Activated T-cell treated with anti-CD3 and anti-CD28 coated beads for 48 hours (primary cell): Measurements from ENCODE around the gene BLOC1S5.

Source experiments
- DNase-seq: peaks from one replicate; pipeline ENCODE4 v3.0.0-alpha.2; 2020; ENCODE audit warnings: low read depth

The BLOC1S5 gene

DNA sequence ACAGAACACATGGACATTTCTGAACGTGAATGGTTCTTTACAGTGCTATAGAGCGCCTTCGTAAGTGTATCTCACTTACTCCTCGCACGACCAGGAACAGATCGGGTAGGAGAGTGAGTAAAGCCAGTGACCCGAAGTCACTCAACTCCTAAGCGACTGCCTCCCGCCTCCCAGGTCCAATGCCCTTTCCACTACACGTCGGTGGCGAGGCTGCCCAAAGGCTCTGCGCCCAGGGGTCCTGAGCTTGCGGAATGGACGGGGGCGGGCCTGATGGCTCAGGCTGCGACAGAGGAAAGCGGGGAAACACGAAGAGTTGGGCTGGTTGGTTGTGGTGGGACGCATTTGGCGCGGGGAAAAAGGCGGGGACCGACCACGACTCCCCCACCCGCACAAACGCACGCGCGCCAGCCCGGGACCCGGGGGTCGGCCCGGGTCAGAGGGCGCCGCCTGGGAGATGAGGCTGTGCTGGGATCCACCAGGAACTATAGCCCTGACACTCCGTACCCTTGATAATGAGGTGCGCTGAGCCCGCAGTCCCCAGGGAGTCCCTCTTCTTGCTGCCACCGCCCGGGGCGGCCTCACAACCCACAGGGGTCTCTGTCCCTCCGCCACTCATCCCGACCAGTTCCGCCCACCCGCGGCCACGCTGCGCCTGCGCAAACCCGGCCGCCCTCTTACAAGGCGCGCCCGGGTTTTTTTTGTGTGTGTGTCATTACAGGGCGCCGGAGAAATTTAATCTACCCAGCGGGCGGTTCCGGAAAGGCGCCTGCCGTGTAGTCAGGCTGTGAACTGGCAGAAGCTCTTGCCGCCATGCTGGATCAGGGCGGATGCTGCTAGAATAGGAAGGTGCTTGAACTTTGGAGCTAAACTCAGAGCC, at the start of gene BLOC1S5:
Gene BLOC1S5 (minus strand): TSS at position 629 of the 877 bp plus-strand sequence. CDS start 13 bp downstream, at position 616.
- peak; percentile 98 for DNase-seq

DNA sequence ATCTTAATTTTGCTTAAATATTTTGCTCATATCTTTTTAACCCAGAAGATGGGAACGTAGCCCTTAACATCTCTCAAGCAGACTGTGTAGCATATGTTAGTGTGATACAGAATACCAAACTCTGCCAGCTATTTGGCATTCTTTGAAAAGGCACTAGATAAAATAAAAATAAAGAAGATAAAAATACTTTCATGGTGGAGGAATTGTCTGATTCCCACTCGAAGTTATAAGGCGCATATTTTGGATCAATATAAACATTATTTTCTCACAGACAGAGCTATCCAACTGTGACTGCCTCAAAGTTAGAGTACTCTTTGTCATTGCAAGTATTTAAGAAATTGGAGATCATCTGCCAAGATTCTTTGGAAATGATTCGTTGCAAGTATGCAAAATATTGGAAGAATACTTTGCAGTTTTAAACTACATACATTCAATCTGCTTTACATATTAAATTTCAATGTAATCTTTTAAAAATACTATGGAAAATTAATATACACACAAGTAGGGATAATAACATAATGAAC, 49.0 kb upstream of the BLOC1S5 start:
- DNase-seq, result no peak

GRCh38 chr6:8110725-8111124, 46.5 kb upstream of the BLOC1S5 start:
- no peak for DNase-seq

DNA sequence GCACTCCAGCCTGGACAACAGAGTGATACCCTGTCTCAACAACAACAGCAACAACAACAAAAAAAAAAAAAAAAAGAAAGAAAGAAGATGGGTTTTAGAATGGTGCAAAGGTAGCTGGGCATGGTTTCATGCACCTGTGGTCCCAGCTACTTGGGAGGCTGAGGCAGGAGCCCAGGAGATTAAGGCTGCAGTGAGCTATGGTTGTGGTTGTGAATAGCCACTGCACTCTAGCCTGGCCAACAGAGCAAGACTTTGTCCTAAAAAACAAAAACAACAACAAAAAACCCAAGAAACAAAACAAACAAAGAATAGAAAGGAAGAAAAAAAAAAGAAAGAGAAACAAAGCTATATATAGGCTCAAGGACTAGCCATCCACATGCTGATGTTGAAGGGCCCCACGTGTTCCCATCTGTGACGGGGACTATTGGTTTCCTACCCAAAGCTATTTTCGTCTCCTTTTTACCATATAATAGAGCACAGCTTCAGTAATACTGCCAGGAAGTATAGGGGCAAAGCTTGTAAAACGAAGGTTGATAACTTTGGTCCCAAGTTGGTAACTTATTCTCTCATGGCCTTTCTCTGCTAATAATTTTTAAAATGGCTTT, 46.0 kb upstream of the BLOC1S5 start:
- DNase-seq, result no peak

DNA sequence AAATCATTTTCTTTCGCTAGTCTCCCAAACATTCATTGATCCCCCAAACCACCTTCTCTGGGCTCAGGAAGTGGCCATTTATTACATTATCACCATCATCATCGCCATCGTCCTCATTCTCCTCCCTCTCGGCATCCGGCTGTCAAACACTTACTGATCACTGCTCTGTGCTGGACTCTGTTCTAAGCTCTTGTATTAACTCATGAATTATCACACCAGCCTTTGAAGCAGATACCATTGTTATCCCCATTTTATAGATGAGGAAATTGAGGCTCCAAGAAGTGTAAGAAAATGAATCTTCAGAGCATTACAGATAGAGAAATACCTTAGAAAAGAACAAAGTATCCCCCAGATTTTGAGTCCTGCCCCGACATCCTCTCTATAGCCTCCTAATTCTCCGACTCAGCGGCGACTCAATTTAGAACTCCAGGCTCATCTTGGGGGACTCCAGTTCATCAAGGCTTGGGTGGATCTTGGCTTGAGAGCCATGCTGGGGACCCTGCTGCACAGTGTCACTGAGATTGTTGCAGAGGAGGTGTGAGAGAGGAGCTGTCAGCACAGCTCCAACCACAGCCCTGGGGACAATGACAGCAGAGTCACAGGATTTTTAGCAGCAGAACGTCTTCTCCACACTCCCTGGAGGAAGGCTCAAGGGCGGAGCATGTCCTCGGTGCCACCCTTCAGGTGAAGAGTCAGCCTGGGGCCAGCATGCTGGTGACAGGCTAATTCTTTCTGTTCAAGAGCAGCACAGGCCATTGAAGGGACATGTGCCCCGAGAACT, 44.8 kb upstream of the BLOC1S5 start:
- DNase-seq, result no peak

- no peak for DNase-seq
Observed at GRCh38 chr6:8108031-8108660, 44.0 kb upstream of the BLOC1S5 start.

DNA sequence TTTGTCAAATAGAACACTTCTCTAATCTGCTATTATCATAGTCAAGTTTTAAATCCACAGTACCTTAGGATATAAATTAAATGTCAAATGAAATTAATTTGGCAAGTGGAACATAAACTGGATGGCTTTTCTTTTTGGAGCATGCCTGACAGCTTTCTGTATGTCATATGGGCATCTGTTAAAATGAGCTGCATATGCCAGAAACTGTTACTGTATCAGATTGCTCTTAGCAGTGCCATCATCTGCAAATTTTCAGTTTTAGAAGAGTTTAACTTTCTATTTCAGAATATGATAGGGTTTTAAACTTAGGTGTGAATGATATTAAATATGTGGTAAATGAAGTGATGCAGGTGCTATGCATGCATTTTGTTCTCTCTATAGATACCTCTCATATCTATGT, 41.6 kb upstream of the BLOC1S5 start:
- no peak for DNase-seq

DNA sequence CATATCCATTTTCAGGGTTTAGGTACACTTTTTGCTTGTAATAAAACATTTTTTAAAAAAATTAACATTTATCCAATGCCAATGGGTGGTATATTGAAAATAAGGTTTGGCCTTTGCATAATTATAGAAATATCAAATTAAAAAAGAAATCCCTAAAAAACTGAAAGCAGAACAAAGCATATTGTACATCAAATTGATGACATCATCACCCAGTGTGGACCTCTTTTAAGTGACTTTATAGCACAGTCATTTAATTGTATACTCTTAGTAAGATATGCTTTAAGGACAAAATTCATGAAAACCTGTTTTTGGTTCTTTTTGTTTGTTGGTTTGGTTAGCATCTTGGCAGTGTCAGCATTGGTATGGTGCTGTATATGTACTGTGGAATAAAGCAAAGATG, 39.5 kb upstream of the BLOC1S5 start:
- no peak for DNase-seq

- peak; percentile 97 for DNase-seq
Observed at GRCh38 chr6:8102122-8102958, 38.2 kb upstream of the BLOC1S5 start, which contains the start of gene EEF1E1. TSS of gene EEF1E1 (minus strand) at chr6:8102548. CDS start at chr6:8102521, 27 bp downstream.

DNA sequence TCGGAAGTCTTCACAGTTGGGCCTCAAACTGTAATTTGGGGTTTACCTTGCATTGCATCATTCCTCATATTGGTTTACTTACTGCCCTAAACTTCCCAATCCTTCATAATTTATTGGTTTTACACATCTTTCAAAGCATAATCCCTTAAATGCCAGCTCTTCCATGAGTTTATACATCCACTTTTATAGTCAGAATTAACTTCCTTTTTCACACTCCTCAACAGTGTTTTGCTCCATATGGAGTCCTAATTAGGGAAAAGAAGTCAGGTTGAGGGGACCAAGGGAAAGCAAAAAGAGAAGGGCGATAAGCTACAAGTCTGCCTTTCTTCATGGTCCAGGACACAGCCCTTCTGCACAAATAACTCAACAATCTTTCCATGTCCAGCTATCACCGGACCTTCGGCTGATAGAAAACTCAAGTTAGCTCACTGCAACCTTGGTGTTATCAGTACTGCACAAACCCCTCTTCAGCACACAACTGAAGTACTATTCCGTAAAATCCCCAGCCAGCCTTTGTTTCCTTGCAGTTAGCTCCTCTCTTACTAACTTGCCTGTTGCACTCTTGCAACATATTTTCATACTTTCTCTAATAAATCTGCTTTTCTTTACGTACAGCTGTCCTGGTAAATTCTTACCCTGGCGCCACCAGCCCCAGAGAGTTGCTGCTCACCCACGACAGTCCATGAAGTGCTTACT, 36.1 kb upstream of the BLOC1S5 start:
- DNase-seq, result no peak

- DNase-seq, result no peak
Observed at GRCh38 chr6:8090650-8091049, 26.5 kb upstream of the BLOC1S5 start.

- no peak for DNase-seq
Observed at GRCh38 chr6:8088886-8089285, 24.7 kb upstream of the BLOC1S5 start.

GRCh38 chr6:8087870-8088754, 23.9 kb upstream of the BLOC1S5 start:
- DNase-seq, result no peak

DNA sequence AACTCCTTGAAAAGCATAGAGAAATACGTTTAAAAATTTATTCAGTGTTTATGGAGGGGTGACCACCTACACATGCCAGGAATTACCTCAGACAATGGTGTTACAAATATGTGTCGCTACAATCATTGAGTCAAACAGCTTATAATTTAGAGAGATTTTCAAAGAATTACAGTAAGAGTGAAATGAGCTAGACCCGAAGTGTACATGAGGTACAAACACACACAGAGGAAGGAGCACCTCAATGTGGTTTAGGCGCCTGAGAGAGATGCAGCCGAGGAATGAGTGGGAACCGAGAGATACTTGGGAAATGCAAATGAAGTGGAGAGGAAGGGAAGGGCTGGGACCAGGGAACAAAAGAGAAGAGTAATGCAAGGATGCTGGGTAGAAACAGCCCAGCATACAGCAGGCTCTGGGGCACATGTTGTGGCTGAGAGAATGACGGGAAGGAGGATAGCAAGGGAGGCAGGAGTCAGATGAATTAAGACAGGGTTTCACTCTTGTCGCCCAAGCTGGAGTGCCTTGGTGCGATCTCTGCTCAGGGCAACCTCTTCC, 22.6 kb upstream of the BLOC1S5 start:
- no peak for DNase-seq

DNA sequence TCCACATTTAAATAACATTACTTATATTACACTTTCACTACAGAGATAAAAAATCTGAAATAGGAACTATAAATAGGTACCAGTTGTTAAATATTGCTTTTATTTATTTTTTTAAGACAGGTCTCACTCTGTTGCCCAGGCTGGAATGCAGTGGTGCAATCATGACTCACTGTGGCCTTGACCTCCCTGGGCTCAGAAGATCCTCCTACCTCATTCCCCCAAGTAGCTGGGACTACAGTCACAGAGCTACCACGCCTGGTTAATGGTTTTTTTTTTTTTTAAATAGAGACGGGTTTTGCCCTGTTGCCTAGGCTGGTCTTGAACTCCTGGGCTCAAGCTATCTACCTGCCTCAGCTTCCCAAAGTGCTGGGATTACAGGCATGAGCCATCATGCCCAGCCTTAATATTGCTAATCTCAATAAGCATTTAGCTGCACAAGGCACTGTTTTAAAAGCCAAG, 20.9 kb upstream of the BLOC1S5 start:
- DNase-seq, result no peak

DNA sequence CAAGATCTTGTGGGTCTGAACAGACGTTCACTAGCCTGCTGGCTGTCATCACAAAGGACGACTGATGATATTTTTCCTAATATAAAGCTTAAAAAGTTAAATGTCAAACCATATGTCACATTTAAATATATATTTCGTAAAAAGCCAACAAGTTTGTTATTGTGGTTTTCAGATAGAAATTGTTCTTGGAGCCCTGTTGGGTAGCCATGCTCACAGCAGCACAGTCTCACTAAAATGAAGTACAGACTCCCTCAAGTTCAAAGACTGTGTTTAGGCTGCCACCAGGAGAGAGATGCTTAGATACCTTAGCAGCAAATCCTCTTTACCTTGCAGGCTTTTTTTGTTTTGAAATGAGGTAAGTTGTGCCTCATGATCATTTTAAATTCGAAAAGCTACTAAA, 20.4 kb upstream of the BLOC1S5 start:
- DNase-seq, result no peak

DNA sequence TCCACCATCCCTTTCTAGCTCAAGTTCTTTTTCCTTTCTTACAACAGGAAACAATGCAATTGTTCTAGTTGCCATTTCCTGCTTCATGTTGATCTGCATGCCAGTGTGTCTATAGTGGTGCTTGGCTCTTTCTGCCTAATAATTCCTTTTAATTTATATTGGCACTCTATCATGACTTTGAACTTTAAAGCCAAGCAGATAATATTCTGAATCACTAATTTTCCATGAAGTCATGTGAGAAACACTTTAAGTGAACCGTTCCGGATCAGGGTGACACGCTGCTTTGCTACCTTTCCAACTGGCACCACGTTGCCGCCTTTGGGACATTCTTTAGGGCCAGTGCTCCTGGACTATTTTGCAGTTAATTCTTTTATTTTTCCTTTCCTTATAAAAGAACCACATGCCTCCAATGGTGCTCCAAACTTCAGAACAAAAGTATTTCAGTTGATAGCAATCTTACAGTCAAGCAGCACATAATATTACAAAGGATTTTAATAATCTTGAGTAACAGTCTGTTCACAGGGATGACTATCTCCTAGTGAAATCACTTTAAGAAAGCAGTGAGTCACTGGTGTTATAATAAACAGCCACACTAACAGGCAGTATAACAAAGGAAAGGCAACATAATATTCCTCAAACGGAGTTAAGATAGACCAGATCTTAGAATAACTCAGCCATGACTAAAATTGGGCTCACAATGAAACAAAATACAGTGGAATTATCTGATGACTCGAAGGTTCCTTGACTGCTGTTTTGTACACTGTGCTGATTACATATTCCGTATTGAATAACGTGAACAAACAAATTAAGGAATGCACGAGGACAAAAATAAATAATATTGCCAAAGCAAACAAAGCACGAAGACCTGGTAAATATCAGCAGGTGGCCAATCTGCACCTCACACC, 19.0 kb upstream of the BLOC1S5 start:
- DNase-seq, result no peak

GRCh38 chr6:8082572-8082953, 18.4 kb upstream of the BLOC1S5 start:
- no peak for DNase-seq
